NCI-H748 (cell line): ENCODE data around the gene TMC6.
"Not testable (repeated sequence)": the region's sequence is repeated elsewhere in the genome, so short reads cannot be mapped to it uniquely, and the experiment has no call there.

Experiments
- DNase-seq: peaks from one replicate; lab custom pipeline; 2025; ENCODE audit not compliant: unreplicated experiment; lab: John Stamatoyannopoulos, UW

TMC6 gene

GRCh38 chr17:78125138-78125913 is 3.2 kb downstream of the TMC6 start:
- DNase-seq, result no peak

- no peak for DNase-seq
Measured at GRCh38 chr17:78124836-78125137, 3.8 kb downstream of the TMC6 start.

- DNase-seq, result no peak
Measured at GRCh38 chr17:78124081-78124835, 4.3 kb downstream of the TMC6 start.

GRCh38 chr17:78123258-78123929 is 5.2 kb downstream of the TMC6 start:
- no peak for DNase-seq

GRCh38 chr17:78122931-78123249 is 5.7 kb downstream of the TMC6 start:
- DNase-seq, result no peak

GRCh38 chr17:78122216-78122930 is 6.2 kb downstream of the TMC6 start:
- DNase-seq, result no peak

GRCh38 chr17:78121801-78122215 is 6.7 kb downstream of the TMC6 start:
- DNase-seq, result no peak

- DNase-seq, result no peak
Measured at GRCh38 chr17:78120971-78121800, 7.4 kb downstream of the TMC6 start.

GRCh38 chr17:78120537-78120936 is 8.0 kb downstream of the TMC6 start:
- DNase-seq, result no peak

- DNase-seq, result no peak
Measured at GRCh38 chr17:78118801-78119241, 9.7 kb downstream of the TMC6 start.

GRCh38 chr17:78117027-78117981 is 11.3 kb downstream of the TMC6 start:
- peak; percentile 73 for DNase-seq

- no peak for DNase-seq
Measured at GRCh38 chr17:78116411-78116810, 12.1 kb downstream of the TMC6 start.

- DNase-seq, result not testable (repeated sequence)
Measured at GRCh38 chr17:78115803-78116202, 12.8 kb downstream of the TMC6 start.

GRCh38 chr17:78114831-78115723 is 13.5 kb downstream of the TMC6 start:
- DNase-seq, result no peak

GRCh38 chr17:78113804-78114785 is 14.5 kb downstream of the TMC6 start:
- DNase-seq, result no peak

- DNase-seq, result peak; percentile 49
Measured at GRCh38 chr17:78112518-78113471, 15.8 kb downstream of the TMC6 start.
